HEK293T (cell line): ENCODE results near the gene TMEM237.

ENCODE experiments used
- CTCF ChIA-PET: fragments of 350-600 bp; formaldehyde crosslinking; extraction: SDS; loops from one replicate; lab custom pipeline; 2021; ENCODE audit warnings: antibody characterized with exemption, inconsistent platforms; lab: Yijun Ruan, JAX
- POLR2A ChIA-PET: fragments of 350-600 bp; formaldehyde crosslinking; extraction: SDS; loops from one replicate; lab custom pipeline; 2020; ENCODE audit warnings: antibody characterized with exemption, inconsistent platforms; lab: Yijun Ruan, JAX
- DNase-seq: peaks from one replicate; pipeline ENCODE4 v3.0.0; 2012; ENCODE audit warnings: mixed read lengths; ENCODE audit errors: extremely low spot score
- ARNT ChIP-seq: fragments of 450-650 bp; IDR thresholded peaks from 2 replicates; pipeline ENCODE4 v1.6.1; 2017; ENCODE audit warnings: mild to moderate bottlenecking
- BHLHE40 ChIP-seq: fragments of 450-650 bp; IDR thresholded peaks from 2 replicates; pipeline ENCODE4 v1.6.1; 2016; ENCODE audit warnings: mild to moderate bottlenecking, moderate library complexity, borderline replicate concordance
- CTBP1 ChIP-seq: fragments of 450-650 bp; IDR thresholded peaks from 2 replicates; pipeline ENCODE4 v1.6.1; 2016; ENCODE audit warnings: borderline replicate concordance
- ELF4 ChIP-seq: fragments of 450-650 bp; IDR thresholded peaks from 2 replicates; pipeline ENCODE4 v1.6.1; 2017; ENCODE audit warnings: antibody characterized with exemption
- FOXA1 ChIP-seq: fragments of 450-650 bp; IDR thresholded peaks from 2 replicates; pipeline ENCODE4 v1.6.1; 2016; ENCODE audit warnings: mild to moderate bottlenecking
- FOXK2 ChIP-seq: fragments of 450-650 bp; IDR thresholded peaks from 2 replicates; pipeline ENCODE4 v1.6.1; 2016; ENCODE audit warnings: mild to moderate bottlenecking
- FOXM1 ChIP-seq: fragments of 450-650 bp; IDR thresholded peaks from 2 replicates; pipeline ENCODE4 v1.6.1; 2017; ENCODE audit warnings: mild to moderate bottlenecking, borderline replicate concordance
- HDGF ChIP-seq: fragments of 450-650 bp; IDR thresholded peaks from 2 replicates; pipeline ENCODE4 v1.6.1; 2017; ENCODE audit warnings: antibody characterized with exemption, borderline replicate concordance
- L3MBTL2 ChIP-seq: fragments of 450-650 bp; conservative IDR thresholded peaks from 2 replicates; pipeline ENCODE4 v1.6.1; 2016; ENCODE audit warnings: mild to moderate bottlenecking
- LEF1 ChIP-seq: fragments of 450-650 bp; IDR thresholded peaks from 2 replicates; pipeline ENCODE4 v1.6.1; 2017; ENCODE audit warnings: mild to moderate bottlenecking, borderline replicate concordance
- NFRKB ChIP-seq: fragments of 450-650 bp; IDR thresholded peaks from 2 replicates; pipeline ENCODE4 v1.6.1; 2016; ENCODE audit warnings: mild to moderate bottlenecking, moderate library complexity
- SP1 ChIP-seq: fragments of 450-650 bp; IDR thresholded peaks from 2 replicates; pipeline ENCODE4 v1.6.1; 2017
- SUZ12 ChIP-seq: fragments of 450-650 bp; IDR thresholded peaks from 2 replicates; pipeline ENCODE4 v1.6.1; 2016; ENCODE audit warnings: mild to moderate bottlenecking
- TARDBP ChIP-seq: fragments of 450-650 bp; IDR thresholded peaks from 2 replicates; pipeline ENCODE4 v1.6.1; 2016
- ZNF384 ChIP-seq: fragments of 450-650 bp; IDR thresholded peaks from 2 replicates; pipeline ENCODE4 v1.6.1; 2016
- TF ChIP-seq, protein P1 (sequence below): fragments of 450-650 bp; IDR thresholded peaks from 2 replicates; pipeline ENCODE4 v1.6.1; 2016

TMEM237 gene

DNA sequence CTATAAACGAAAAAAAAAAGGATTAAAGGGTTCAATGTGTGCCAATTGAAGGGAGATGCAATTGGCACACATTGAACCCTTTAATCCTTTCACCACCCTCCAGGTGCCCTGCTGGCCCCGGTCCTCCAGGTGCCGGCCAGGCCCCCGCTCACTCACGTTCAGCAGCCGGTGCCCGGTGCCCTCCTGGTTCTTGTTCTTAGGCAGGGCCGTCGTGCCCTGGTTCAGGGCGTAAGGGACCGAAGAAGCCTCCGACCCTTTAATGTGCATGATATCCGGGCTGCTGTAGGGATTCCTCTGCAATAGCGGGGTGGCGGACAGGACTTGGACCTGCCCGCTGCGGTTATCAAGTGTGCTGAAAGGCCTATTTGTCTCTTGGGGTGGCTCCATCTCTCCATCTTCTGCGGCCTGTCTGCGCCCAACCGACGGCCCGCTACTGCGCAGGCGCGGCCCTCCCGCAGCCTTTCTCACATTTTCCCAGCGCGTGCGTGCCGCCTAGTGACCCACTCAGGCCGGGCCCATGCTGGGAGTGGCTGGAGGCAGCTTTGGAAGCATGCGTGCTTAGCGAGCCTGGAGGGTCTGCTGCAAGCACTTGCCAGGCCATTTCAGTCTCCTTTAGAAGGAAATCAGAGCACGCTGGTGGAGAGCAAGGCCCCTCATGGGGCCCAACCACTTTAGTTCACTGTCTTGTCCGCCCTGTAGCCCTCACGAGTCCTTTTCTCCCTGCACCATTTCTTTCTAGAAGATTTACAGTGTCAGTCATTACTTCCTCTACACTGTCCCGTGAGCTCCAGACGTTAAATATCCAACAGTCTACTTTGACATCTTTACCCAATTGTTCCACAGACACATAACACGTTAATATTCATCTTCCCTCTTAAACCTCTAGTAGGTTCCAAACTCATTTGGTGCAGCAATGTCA is 24.3 kb downstream of the TMEM237 start:
- no peak for TF ChIP-seq TARDBP
- TF ChIP-seq BHLHE40, result no peak
- no peak for TF ChIP-seq FOXK2
- no peak for TF ChIP-seq ARNT
- no peak for TF ChIP-seq LEF1
- TF ChIP-seq FOXM1, result no peak
- no peak for TF ChIP-seq FOXA1
- no peak for TF ChIP-seq SP1
- TF ChIP-seq L3MBTL2, result no peak
- TF ChIP-seq ELF4, result no peak
- no peak for TF ChIP-seq HDGF
- no peak for TF ChIP-seq NFRKB
- TF ChIP-seq ZNF384, result no peak
- TF ChIP-seq, protein P1, sequence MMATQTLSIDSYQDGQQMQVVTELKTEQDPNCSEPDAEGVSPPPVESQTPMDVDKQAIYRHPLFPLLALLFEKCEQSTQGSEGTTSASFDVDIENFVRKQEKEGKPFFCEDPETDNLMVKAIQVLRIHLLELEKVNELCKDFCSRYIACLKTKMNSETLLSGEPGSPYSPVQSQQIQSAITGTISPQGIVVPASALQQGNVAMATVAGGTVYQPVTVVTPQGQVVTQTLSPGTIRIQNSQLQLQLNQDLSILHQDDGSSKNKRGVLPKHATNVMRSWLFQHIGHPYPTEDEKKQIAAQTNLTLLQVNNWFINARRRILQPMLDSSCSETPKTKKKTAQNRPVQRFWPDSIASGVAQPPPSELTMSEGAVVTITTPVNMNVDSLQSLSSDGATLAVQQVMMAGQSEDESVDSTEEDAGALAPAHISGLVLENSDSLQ, result no peak
- TF ChIP-seq CTBP1, result no peak
- no peak for TF ChIP-seq SUZ12
- POLR2A ChIA-PET, result no interaction called here
- no peak for DNase-seq
- CTCF ChIA-PET, result interaction anchor here (1.2 kb wide), 1 partner anchor 12 kb away, joined by 3 read pairs; no protein-coding TSS in a partner anchor

DNA sequence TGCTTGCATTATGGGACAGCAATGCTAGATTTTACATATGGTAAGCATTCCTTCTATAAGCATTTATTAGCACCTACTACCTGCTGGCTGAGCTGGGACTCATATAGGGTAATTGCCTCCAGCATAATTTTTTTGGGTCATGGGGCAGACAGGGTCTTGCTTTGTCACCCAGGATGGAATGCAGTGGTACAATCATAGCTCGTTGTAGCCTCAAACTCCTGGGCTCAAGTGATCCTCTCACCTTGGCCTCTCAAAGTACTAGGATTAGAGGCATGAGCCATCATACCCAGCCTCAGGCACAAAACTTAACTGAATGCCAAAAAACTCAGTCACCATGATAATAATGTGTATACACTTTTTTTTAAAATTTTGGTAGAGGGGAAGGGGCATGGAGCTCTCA is 35.3 kb downstream of the TMEM237 start:
- no peak for DNase-seq
- CTCF ChIA-PET, result no interaction called here
- TF ChIP-seq FOXM1 (no peak), TARDBP (no peak), LEF1 (no peak), ARNT (no peak), BHLHE40 (no peak), L3MBTL2 (no peak), SUZ12 (no peak), ZNF384 (no peak), CTBP1 (no peak), ELF4 (no peak), FOXA1 (no peak), NFRKB (no peak), FOXK2 (no peak), SP1 (no peak), HDGF (no peak)
- TF ChIP-seq, protein P1, result no peak
- POLR2A ChIA-PET, result no interaction called here

DNA sequence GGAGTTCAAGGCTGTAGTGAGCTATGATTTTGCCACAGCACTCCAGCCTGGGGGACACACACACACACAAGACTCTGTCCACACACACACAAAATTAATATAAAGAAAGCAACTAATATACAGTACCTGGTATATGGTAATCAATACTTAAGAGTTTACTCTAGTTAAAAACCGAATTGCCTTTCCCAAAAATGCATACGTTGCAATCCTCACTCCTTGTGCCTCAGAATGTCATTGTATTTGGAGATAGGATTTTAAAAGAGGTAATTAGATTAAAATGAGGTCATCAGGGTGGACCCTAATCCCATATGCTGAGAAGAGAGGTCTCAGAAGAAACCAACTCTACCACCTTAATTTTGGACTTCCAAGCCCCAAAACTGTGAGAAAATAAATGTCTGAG is 35.7 kb downstream of the TMEM237 start:
- ChIA-PET CTCF (interaction anchor here (1.1 kb wide), 1 partner anchor 12 kb away, joined by 3 read pairs; no protein-coding TSS in a partner anchor), POLR2A (no interaction called here)
- TF ChIP-seq LEF1 (no peak), FOXM1 (no peak), FOXA1 (no peak), SP1 (no peak), L3MBTL2 (no peak), NFRKB (no peak), HDGF (no peak), ARNT (no peak), SUZ12 (no peak)
- no peak for DNase-seq

DNA sequence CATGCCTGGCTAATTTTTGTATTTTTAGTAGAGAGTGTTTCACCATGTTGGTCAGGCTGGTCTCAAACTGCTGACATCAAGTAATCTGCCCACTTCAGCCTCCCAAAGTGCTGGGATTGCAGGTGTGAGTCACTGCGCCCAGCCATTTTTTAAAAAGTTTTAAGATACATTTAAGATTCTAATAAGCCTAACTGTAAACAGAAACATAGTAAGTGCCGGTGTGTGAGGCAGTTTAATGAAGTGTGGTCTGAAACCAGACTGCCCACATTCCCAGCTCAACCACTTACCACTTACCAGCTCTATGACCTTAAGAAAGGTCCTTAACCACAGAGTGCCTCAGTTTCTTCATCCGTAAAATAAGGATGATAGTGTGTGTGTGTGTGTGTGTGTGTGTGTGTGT is 42.4 kb downstream of the TMEM237 start:
- CTCF ChIA-PET, result no interaction called here

DNA sequence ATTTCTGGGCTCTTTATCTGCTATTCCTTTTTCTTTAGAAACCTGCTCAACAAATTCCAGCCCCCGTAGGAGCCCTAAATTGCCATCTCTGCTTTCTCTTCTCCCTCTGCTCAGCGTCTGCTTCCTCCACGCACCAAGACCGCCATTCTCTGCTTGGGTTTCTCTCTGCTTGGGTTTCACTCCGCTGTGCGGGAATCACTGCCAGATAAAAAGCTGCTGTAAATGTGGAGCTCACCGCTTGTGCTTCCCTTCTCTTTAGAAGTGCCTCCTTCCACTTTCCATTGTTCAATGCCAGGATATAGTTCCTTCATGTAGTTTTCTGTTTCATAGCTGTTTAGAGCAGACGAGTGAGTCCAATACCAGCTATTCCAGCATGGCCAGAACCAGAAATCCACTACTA is 45.9 kb downstream of the TMEM237 start:
- ChIA-PET POLR2A (no interaction called here), CTCF (no interaction called here)

More for the DNA sequence above, 42.4 kb downstream of the TMEM237 start:
- POLR2A ChIA-PET, result no interaction called here
- no peak for DNase-seq
- TF ChIP-seq CTBP1 (no peak), BHLHE40 (no peak)

DNA sequence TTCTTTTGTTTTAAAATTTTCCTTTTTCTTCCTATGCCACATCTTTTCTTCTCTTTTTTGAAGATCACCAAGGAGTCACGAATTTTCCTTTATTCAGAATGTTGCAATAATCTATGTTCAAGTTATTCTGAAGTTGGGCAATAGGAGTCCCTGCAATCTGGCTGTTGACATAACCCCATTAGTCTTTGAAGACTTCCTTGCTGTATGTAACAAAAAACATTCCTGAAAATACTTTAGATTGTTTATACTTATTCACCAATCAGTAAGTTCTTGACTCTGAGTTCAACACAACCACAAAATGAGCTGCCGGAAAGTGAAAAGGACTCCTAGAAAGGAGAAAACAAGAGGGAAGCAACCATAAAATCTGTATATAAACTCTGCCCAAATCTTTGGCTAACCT is 62.8 kb downstream of the TMEM237 start:
- TF ChIP-seq TARDBP (no peak), NFRKB (no peak), ELF4 (no peak), FOXM1 (no peak), LEF1 (no peak), FOXA1 (no peak)
- DNase-seq, result no peak
- CTCF ChIA-PET, result no interaction called here
- POLR2A ChIA-PET, result no interaction called here

More for the DNA sequence above, 45.9 kb downstream of the TMEM237 start:
- no peak for TF ChIP-seq L3MBTL2
- TF ChIP-seq, protein P1, result no peak
- no peak for TF ChIP-seq CTBP1
- no peak for TF ChIP-seq FOXK2
- no peak for DNase-seq

DNA sequence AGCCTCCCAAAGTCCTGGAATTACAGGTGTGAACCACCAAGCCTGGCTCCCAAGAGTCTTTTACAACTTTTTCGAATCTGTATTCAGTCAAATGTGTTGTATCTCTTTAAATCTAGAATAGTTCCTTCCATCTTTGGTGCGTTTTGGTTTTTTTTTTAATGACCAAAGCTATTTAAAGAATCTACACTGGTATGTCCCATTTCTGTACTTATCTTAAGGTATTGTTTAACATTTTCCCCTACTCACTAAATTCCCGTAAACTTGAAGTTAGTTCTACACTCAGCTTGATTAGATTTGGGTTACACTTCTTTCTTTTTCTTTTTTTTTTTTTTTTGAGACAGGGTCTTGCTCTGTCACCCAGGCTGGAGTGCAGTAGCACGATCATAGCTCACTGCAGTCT is 63.8 kb downstream of the TMEM237 start:
- no peak for DNase-seq
- TF ChIP-seq FOXA1, result no peak
- no peak for TF ChIP-seq SUZ12
- TF ChIP-seq FOXM1, result no peak
- no peak for TF ChIP-seq LEF1
- no peak for TF ChIP-seq CTBP1
- TF ChIP-seq ZNF384, result no peak
- TF ChIP-seq L3MBTL2, result no peak
- TF ChIP-seq ARNT, result no peak
- TF ChIP-seq BHLHE40, result no peak
- TF ChIP-seq, protein P1, result no peak
- no peak for TF ChIP-seq HDGF
- TF ChIP-seq TARDBP, result no peak
- no peak for TF ChIP-seq SP1
- no peak for TF ChIP-seq NFRKB
- TF ChIP-seq FOXK2, result no peak
- no peak for TF ChIP-seq ELF4
- ChIA-PET CTCF (no interaction called here), POLR2A (no interaction called here)
